ENCODE results near the gene HSDL2.

DNA sequence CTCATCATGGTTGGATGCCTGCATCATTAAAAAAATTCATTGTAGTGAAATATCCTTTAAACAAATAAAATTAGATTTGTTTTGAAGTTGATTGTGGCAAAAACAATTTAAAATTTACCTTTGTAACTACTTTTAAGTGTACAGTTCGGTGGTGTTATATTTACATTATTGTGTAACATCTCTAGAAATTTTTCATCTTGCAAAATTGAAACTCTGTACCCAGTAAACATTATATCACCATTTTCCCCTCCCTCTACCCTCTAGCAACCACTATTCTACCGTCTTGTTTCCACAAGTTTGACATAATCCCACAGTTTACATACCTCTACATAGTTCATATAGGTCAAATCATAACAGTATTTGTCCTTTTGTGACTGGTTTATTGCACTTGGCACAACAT, 104.7 kb downstream of the HSDL2 start:
- TF ChIP-seq, protein P1, sequence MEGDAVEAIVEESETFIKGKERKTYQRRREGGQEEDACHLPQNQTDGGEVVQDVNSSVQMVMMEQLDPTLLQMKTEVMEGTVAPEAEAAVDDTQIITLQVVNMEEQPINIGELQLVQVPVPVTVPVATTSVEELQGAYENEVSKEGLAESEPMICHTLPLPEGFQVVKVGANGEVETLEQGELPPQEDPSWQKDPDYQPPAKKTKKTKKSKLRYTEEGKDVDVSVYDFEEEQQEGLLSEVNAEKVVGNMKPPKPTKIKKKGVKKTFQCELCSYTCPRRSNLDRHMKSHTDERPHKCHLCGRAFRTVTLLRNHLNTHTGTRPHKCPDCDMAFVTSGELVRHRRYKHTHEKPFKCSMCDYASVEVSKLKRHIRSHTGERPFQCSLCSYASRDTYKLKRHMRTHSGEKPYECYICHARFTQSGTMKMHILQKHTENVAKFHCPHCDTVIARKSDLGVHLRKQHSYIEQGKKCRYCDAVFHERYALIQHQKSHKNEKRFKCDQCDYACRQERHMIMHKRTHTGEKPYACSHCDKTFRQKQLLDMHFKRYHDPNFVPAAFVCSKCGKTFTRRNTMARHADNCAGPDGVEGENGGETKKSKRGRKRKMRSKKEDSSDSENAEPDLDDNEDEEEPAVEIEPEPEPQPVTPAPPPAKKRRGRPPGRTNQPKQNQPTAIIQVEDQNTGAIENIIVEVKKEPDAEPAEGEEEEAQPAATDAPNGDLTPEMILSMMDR (conservative IDR thresholded peaks at IDR 0.05; ENCODE audit: low read length) = no peak
- no peak for TF ChIP-seq EZH2phosphoT487 (IDR thresholded peaks at IDR 0.05; ENCODE audit: borderline replicate concordance)

Measured in Loucy (cell line).